HFF-Myc (cell line): ENCODE measurements around the gene NDUFB2.

Experiments used
- DNase-seq: peaks from one replicate; pipeline ENCODE4 v3.0.0-alpha.2; 2011; ENCODE audit warnings: low read depth; ENCODE audit errors: extremely low read depth
- H3K4me3 ChIP-seq: replicated peaks from 2 replicates; pipeline ENCODE4 v1.5.1; 2011; ENCODE audit warnings: low read depth, mild to moderate bottlenecking, control low read depth, low read length
- CTCF ChIP-seq: IDR thresholded peaks from 2 replicates; pipeline ENCODE4 v1.5.1; 2012; ENCODE audit warnings: mild to moderate bottlenecking, low read depth, low read length, control low read depth; ENCODE audit errors: missing control alignments

Gene NDUFB2

GRCh38 chr7:140744005-140744404, 47.5 kb downstream of the NDUFB2 start:
- TF ChIP-seq CTCF, result no peak
- H3K4me3 ChIP-seq, result no peak overlapping the region
- DNase-seq, result no peak

GRCh38 chr7:140745266-140746058, 49.0 kb downstream of the NDUFB2 start:
- DNase-seq, result no peak
- TF ChIP-seq CTCF, result no peak
- H3K4me3 ChIP-seq, result no peak overlapping the region

- TF ChIP-seq CTCF, result no peak
- DNase-seq, result no peak
- H3K4me3 ChIP-seq, result no peak overlapping the region
Measured at GRCh38 chr7:140746751-140747150, 50.2 kb downstream of the NDUFB2 start.

- no peak for TF ChIP-seq CTCF
- no peak for DNase-seq
- no peak overlapping the region for H3K4me3 ChIP-seq
Measured at GRCh38 chr7:140752533-140752932, 56.0 kb downstream of the NDUFB2 start.

- H3K4me3 ChIP-seq, result no peak overlapping the region
- TF ChIP-seq CTCF, result no peak
- DNase-seq, result no peak
Measured at GRCh38 chr7:140754506-140754905, 58.0 kb downstream of the NDUFB2 start.
